GM23338 (cell line): ENCODE measurements around the gene PAIP1. TPM values are rescaled to one million over a fixed set of nuclear protein-coding genes. Genes with fewer than 3 reads are reported as not detected.

ENCODE experiments used
- ATAC-seq: fragments of 200-7000 bp; cut with Tn5 transposase; 3 replicates; pipeline ENCODE4 v1.9.1; 2020
- DNase-seq: peaks from one replicate; pipeline ENCODE4 v3.0.0-alpha.2; 2015; ENCODE audit warnings: low spot score
- H2AFZ ChIP-seq: fragments of 200-600 bp; sonication (generic); 2 replicates; pipeline ENCODE4 v1.8.0; 2016; ENCODE audit warnings: antibody characterized with exemption, mild to moderate bottlenecking, moderate library complexity
- H3F3A ChIP-seq: fragments of 200-600 bp; sonication (generic); replicated peaks from 2 replicates; pipeline ENCODE4 v1.8.0; 2017; ENCODE audit warnings: antibody characterized with exemption, mixed run types, low read depth
- H3K27ac ChIP-seq: fragments of 200-600 bp; sonication (generic); 2 replicates; pipeline ENCODE4 v1.6.1; 2016; ENCODE audit warnings: low read depth
- H3K27me3 ChIP-seq: fragments of 200-600 bp; sonication (generic); 2 replicates; pipeline ENCODE4 v1.8.0; 2016; ENCODE audit warnings: mild to moderate bottlenecking, mixed run types, moderate library complexity; ENCODE audit not compliant: insufficient read depth
- H3K36me3 ChIP-seq: fragments of 200-600 bp; sonication (generic); 2 replicates; pipeline ENCODE4 v1.8.0; 2016; ENCODE audit warnings: mild to moderate bottlenecking; ENCODE audit not compliant: insufficient read depth
- H3K4me1 ChIP-seq: fragments of 200-600 bp; sonication (generic); 2 replicates; pipeline ENCODE4 v1.8.0; 2016; ENCODE audit warnings: mild to moderate bottlenecking, moderate library complexity; ENCODE audit not compliant: insufficient read depth
- H3K4me2 ChIP-seq: fragments of 200-600 bp; sonication (generic); 2 replicates; pipeline ENCODE4 v1.7.1; 2017; ENCODE audit warnings: mixed run types
- H3K4me3 ChIP-seq: fragments of 200-600 bp; sonication (generic); 2 replicates; pipeline ENCODE4 v1.6.1; 2016; ENCODE audit warnings: mixed run types
- H3K79me2 ChIP-seq: fragments of 200-600 bp; sonication (generic); replicated peaks from 2 replicates; pipeline ENCODE4 v1.8.0; 2017; ENCODE audit warnings: mild to moderate bottlenecking; ENCODE audit not compliant: insufficient read depth
- H3K9me2 ChIP-seq: fragments of 200-600 bp; sonication (generic); 2 replicates; pipeline ENCODE4 v1.8.0; 2017; ENCODE audit not compliant: insufficient read depth
- H4K20me1 ChIP-seq: fragments of 200-600 bp; sonication (generic); replicated peaks from 2 replicates; pipeline ENCODE4 v1.8.0; 2017; ENCODE audit warnings: mild to moderate bottlenecking; ENCODE audit not compliant: insufficient read depth
- H3K27ac Mint-ChIP-seq: 2 replicates; pipeline ENCODE4 v1.8.0; 2020; ENCODE audit warnings: inconsistent platforms, mild to moderate bottlenecking, moderate library complexity, mixed read lengths
- H3K27me3 Mint-ChIP-seq: 3 replicates; pipeline ENCODE4 v1.8.0; 2022; ENCODE audit warnings: low read depth, mild to moderate bottlenecking, moderate library complexity, mixed read lengths, inconsistent platforms; ENCODE audit not compliant: insufficient read depth, poor library complexity
- H3K36me3 Mint-ChIP-seq: 3 replicates; pipeline ENCODE4 v1.8.0; 2021; ENCODE audit warnings: low read depth, mild to moderate bottlenecking, inconsistent platforms, moderate library complexity, mixed read lengths
- H3K4me1 Mint-ChIP-seq: 3 replicates; pipeline ENCODE4 v1.8.0; 2020; ENCODE audit warnings: mild to moderate bottlenecking, inconsistent platforms, mixed read lengths
- H3K4me3 Mint-ChIP-seq: 3 replicates; pipeline ENCODE4 v1.8.0; 2021; ENCODE audit warnings: moderate library complexity, mild to moderate bottlenecking, inconsistent platforms, mixed read lengths
- H3K9me3 Mint-ChIP-seq: 3 replicates; pipeline ENCODE4 v1.8.0; 2020; ENCODE audit warnings: moderate library complexity, mild to moderate bottlenecking, inconsistent platforms, mixed read lengths
- CREB1 ChIP-seq: fragments of 250-450 bp; sonication (Bioruptor Pico); IDR thresholded peaks from 2 replicates; pipeline ENCODE4 v1.5.0; 2020; ENCODE audit warnings: low read depth, mild to moderate bottlenecking, moderate library complexity
- EZH2 ChIP-seq: fragments of 200-600 bp; sonication (generic); IDR thresholded peaks from one replicate; pipeline ENCODE4 v1.8.0; 2017; ENCODE audit warnings: antibody characterized with exemption, mild to moderate bottlenecking, low read depth; ENCODE audit not compliant: unreplicated experiment
- JUNB ChIP-seq: IDR thresholded peaks from one replicate; pipeline ENCODE4 v1.6.1; 2016; ENCODE audit warnings: antibody characterized with exemption; ENCODE audit not compliant: unreplicated experiment
- POLR2AphosphoS5 ChIP-seq: IDR thresholded peaks from 2 replicates; pipeline ENCODE4 v1.6.1; 2016; ENCODE audit warnings: antibody characterized with exemption, low read depth
- STAT1 ChIP-seq: IDR thresholded peaks from one replicate; pipeline ENCODE4 v1.6.1; 2016; ENCODE audit warnings: antibody characterized with exemption; ENCODE audit not compliant: unreplicated experiment
- ZNF331 ChIP-seq: fragments of 250-450 bp; sonication (Bioruptor Pico); IDR thresholded peaks from 2 replicates; pipeline ENCODE4 v1.5.0; 2020; ENCODE audit warnings: low read depth, mild to moderate bottlenecking, moderate library complexity
- ZNF462 ChIP-seq: fragments of 250-450 bp; sonication (Bioruptor Pico); IDR thresholded peaks from 2 replicates; pipeline ENCODE4 v1.5.0; 2020; ENCODE audit warnings: mild to moderate bottlenecking, moderate library complexity
- polyA plus RNA-seq: library from polyadenylated mRNA; unstranded; fragments of >200 nt; fragmentation: Nextera tagmentation; extraction: Ambion mirVana; gene quantifications from 2 replicates; pipeline ENCODE4 v1.2.1, GENCODE V29; 2016
- total RNA-seq: library from RNA; depleted of rRNA; stranded (reverse); fragments of >200 nt; shearing (Covaris generic); gene quantifications from 2 replicates; pipeline ENCODE4 v1.2.3, GENCODE V29; 2014
- TF ChIP-seq, protein P1 (sequence below), 2 experiments: fragments of 200-600 bp in 1 of 2; sonication (generic) in 1 of 2; conservative IDR thresholded peaks; 2 replicates each; pipeline versions ENCODE4 v1.5.1 to v1.6.1; 2016 to 2017; ENCODE audit warnings: antibody characterized with exemption in 2 of 2, low read depth in 2 of 2, mild to moderate bottlenecking in 2 of 2, moderate library complexity in 1 of 2

Gene PAIP1
- total and polyA plus RNA-seq, 2 experiments from 2014 or later: 108 to 140 TPM

- no peaks in the 10 kb centered on the region; the same call in 1 of the 2 replicates for H3K4me1 ChIP-seq
- H3K79me2 ChIP-seq: no peaks in the 10 kb centered on the region
- Mint-ChIP-seq H3K27ac (no peak overlapping the region), H3K4me1 (peaks cover 4% of the 10 kb centered on the region; the same call in 2 of the 3 replicates), H3K4me3 (no peak overlapping the region), H3K36me3 (no peaks in the 10 kb centered on the region), H3K27me3 (no peaks in the 10 kb centered on the region), H3K9me3 (no peaks in the 10 kb centered on the region)
- TF ChIP-seq, protein P1, sequence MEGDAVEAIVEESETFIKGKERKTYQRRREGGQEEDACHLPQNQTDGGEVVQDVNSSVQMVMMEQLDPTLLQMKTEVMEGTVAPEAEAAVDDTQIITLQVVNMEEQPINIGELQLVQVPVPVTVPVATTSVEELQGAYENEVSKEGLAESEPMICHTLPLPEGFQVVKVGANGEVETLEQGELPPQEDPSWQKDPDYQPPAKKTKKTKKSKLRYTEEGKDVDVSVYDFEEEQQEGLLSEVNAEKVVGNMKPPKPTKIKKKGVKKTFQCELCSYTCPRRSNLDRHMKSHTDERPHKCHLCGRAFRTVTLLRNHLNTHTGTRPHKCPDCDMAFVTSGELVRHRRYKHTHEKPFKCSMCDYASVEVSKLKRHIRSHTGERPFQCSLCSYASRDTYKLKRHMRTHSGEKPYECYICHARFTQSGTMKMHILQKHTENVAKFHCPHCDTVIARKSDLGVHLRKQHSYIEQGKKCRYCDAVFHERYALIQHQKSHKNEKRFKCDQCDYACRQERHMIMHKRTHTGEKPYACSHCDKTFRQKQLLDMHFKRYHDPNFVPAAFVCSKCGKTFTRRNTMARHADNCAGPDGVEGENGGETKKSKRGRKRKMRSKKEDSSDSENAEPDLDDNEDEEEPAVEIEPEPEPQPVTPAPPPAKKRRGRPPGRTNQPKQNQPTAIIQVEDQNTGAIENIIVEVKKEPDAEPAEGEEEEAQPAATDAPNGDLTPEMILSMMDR (conservative IDR thresholded peaks at IDR 0.05; ENCODE audit: low read depth in 2 of 2): no peak
- no peak overlapping the region for H2AFZ ChIP-seq
- ATAC-seq: no peak
- no peaks in the 10 kb centered on the region for H3K36me3 ChIP-seq
- H3K9me2 ChIP-seq: no peaks in the 10 kb centered on the region
- no peak for DNase-seq
- no peak overlapping the region for H3K4me2 ChIP-seq
- H3K27me3 ChIP-seq: no peaks in the 10 kb centered on the region
- H3F3A ChIP-seq: no peaks in the 10 kb centered on the region
- H4K20me1 ChIP-seq: no peaks in the 10 kb centered on the region
- H3K27ac ChIP-seq: no peak overlapping the region
- no peak overlapping the region for H3K4me3 ChIP-seq
These were observed 6.4 kb upstream of the PAIP1 start for GRCh38 chr5:43563321-43563720.

- no peak overlapping the region for H3K4me3 ChIP-seq
- Mint-ChIP-seq H3K4me1 (peaks cover 6% of the 10 kb centered on the region), H3K4me3 (no peak overlapping the region), H3K9me3 (no peaks in the 10 kb centered on the region), H3K27me3 (peaks cover 5% of the 10 kb centered on the region), H3K36me3 (no peaks in the 10 kb centered on the region; the same call in 2 of the 3 replicates), H3K27ac (no peak overlapping the region)
- no peaks in the 10 kb centered on the region for H3F3A ChIP-seq
- DNase-seq (no peak), ATAC-seq (no peak)
- no peaks in the 10 kb centered on the region for H3K27me3 ChIP-seq
- H3K9me2 ChIP-seq: no peaks in the 10 kb centered on the region
- no peaks in the 10 kb centered on the region; the same call in 1 of the 2 replicates for H3K79me2 ChIP-seq
- no peak for TF ChIP-seq POLR2AphosphoS5
- TF ChIP-seq ZNF331 (CRISPR knock-in tag): no peak
- TF ChIP-seq CREB1 (CRISPR knock-in tag): no peak
- TF ChIP-seq ZNF462 (CRISPR knock-in tag): no peak
- TF ChIP-seq STAT1: no peak
- TF ChIP-seq EZH2: no peak
- no peak for TF ChIP-seq JUNB
- peaks cover 6% of the 10 kb centered on the region; the same call in 1 of the 2 replicates for H3K4me1 ChIP-seq
- no peaks in the 10 kb centered on the region for H3K36me3 ChIP-seq
- no peak overlapping the region for H3K4me2 ChIP-seq
- H3K27ac ChIP-seq: no peak overlapping the region
- no peak overlapping the region for H2AFZ ChIP-seq
- H4K20me1 ChIP-seq: no peaks in the 10 kb centered on the region
These were observed 4.5 kb upstream of the PAIP1 start for GRCh38 chr5:43561356-43561755.
